ENCODE results near the gene GOLGA7B.
A peak's percentile ranks its signal among the peaks of the same experiment; 100 is the strongest.

GOLGA7B gene

GRCh38 chr10:97880109-97880508 lies 30.5 kb downstream of the GOLGA7B start:
- H3K27me3 ChIP-seq (replicated peaks in 2 of 5; ENCODE audit: control insufficient read depth in 4 of 5, insufficient read depth in 5 of 5, low read length in 4 of 5), result peaks cover 0 to 15% (median 4%) of the 10 kb centered on the region in 5 experiments
- WGBS (ENCODE audit: insufficient coverage), result 98% methylated on average over 10 of the region's 10 CpGs
- CTCF ChIA-PET, result interaction anchor here (1.2 to 1.7 kb wide), 2 partner anchors 11 to 87 kb away, joined by 3 to 10 read pairs; no protein-coding TSS in a partner anchor

GRCh38 chr10:97882142-97883091 lies 32.8 kb downstream of the GOLGA7B start:
- Histone ChIP-seq H3K9me3 (ENCODE audit: control extremely low read depth in 1 of 5, control insufficient read depth in 4 of 5, insufficient read depth in 2 of 5, low read depth in 1 of 5, low read length in 4 of 5) (no peaks in the 10 kb centered on the region), H3K4me3 (ENCODE audit: control insufficient read depth in 1 of 7, extremely low read depth in 1 of 7, insufficient read depth in 4 of 7, low read depth in 2 of 7, low read length in 6 of 7) (no peak overlapping the region), H3K4me1 (ENCODE audit: control extremely low read depth in 1 of 4, control insufficient read depth in 4 of 4, insufficient read depth in 4 of 4, low read length in 3 of 4) (no peaks in the 10 kb centered on the region), H3K36me3 (ENCODE audit: control insufficient read depth in 4 of 4, insufficient read depth in 4 of 4, low read length in 3 of 4) (no peaks in the 10 kb centered on the region), H3K27ac (ENCODE audit: insufficient read depth in 1 of 2, low read depth in 1 of 2, low read length in 2 of 2, poor library complexity in 1 of 2, severe bottlenecking in 2 of 2) (no peak overlapping the region), H3K27me3 (replicated peaks in 2 of 5; ENCODE audit: control insufficient read depth in 4 of 5, insufficient read depth in 5 of 5, low read length in 4 of 5) (peaks cover 0 to 15% (median 4%) of the 10 kb centered on the region in 5 experiments)
- no peak for DNase-seq
- WGBS (ENCODE audit: insufficient coverage), result 94% methylated on average over 8 of the region's 11 CpGs
- ChIA-PET CTCF (no interaction called here), POLR2A (no interaction called here)

More at GRCh38 chr10:97880109-97880508, 30.5 kb downstream of the GOLGA7B start:
- POLR2A ChIA-PET, result no interaction called here
- no peak overlapping the region for H3K27ac ChIP-seq (ENCODE audit: insufficient read depth in 1 of 2, low read depth in 1 of 2, low read length in 2 of 2, poor library complexity in 1 of 2, severe bottlenecking in 2 of 2)
- H3K4me3 ChIP-seq (ENCODE audit: control insufficient read depth in 1 of 7, extremely low read depth in 1 of 7, insufficient read depth in 4 of 7, low read depth in 2 of 7, low read length in 6 of 7), result no peak overlapping the region
- no peaks in the 10 kb centered on the region for H3K4me1 ChIP-seq (ENCODE audit: control extremely low read depth in 1 of 4, control insufficient read depth in 4 of 4, insufficient read depth in 4 of 4, low read length in 3 of 4)
- H3K9me3 ChIP-seq (ENCODE audit: control extremely low read depth in 1 of 5, control insufficient read depth in 4 of 5, insufficient read depth in 2 of 5, low read depth in 1 of 5, low read length in 4 of 5), result no peaks in the 10 kb centered on the region
- H3K36me3 ChIP-seq (ENCODE audit: control insufficient read depth in 4 of 4, insufficient read depth in 4 of 4, low read length in 3 of 4), result no peaks in the 10 kb centered on the region
- DNase-seq, result no peak

GRCh38 chr10:97883092-97883485 lies 33.4 kb downstream of the GOLGA7B start:
- no peak overlapping the region for H3K27ac ChIP-seq (ENCODE audit: insufficient read depth in 1 of 2, low read depth in 1 of 2, low read length in 2 of 2, poor library complexity in 1 of 2, severe bottlenecking in 2 of 2)
- WGBS (ENCODE audit: insufficient coverage), result no CpG with 5 or more reads among the region's 3 CpGs
- H3K4me3 ChIP-seq (ENCODE audit: control insufficient read depth in 1 of 7, extremely low read depth in 1 of 7, insufficient read depth in 4 of 7, low read depth in 2 of 7, low read length in 6 of 7), result no peak overlapping the region
- H3K27me3 ChIP-seq (replicated peaks in 2 of 5; ENCODE audit: control insufficient read depth in 4 of 5, insufficient read depth in 5 of 5, low read length in 4 of 5), result peaks cover 0 to 15% (median 4%) of the 10 kb centered on the region in 5 experiments
- H3K36me3 ChIP-seq (ENCODE audit: control insufficient read depth in 4 of 4, insufficient read depth in 4 of 4, low read length in 3 of 4), result no peaks in the 10 kb centered on the region
- ChIA-PET CTCF (interaction anchor here (0.7 kb wide), 1 partner anchor 92 kb away, joined by 3 read pairs; no protein-coding TSS in a partner anchor), POLR2A (no interaction called here)
- H3K9me3 ChIP-seq (ENCODE audit: control extremely low read depth in 1 of 5, control insufficient read depth in 4 of 5, insufficient read depth in 2 of 5, low read depth in 1 of 5, low read length in 4 of 5), result no peaks in the 10 kb centered on the region
- H3K4me1 ChIP-seq (ENCODE audit: control extremely low read depth in 1 of 4, control insufficient read depth in 4 of 4, insufficient read depth in 4 of 4, low read length in 3 of 4), result no peaks in the 10 kb centered on the region
- DNase-seq, result no peak

GRCh38 chr10:97886286-97886685 lies 36.6 kb downstream of the GOLGA7B start:
- Histone ChIP-seq H3K4me3 (ENCODE audit: control insufficient read depth in 1 of 7, extremely low read depth in 1 of 7, insufficient read depth in 4 of 7, low read depth in 2 of 7, low read length in 6 of 7) (no peak overlapping the region), H3K36me3 (ENCODE audit: control insufficient read depth in 4 of 4, insufficient read depth in 4 of 4, low read length in 3 of 4) (no peaks in the 10 kb centered on the region), H3K27ac (ENCODE audit: insufficient read depth in 1 of 2, low read depth in 1 of 2, low read length in 2 of 2, poor library complexity in 1 of 2, severe bottlenecking in 2 of 2) (no peak overlapping the region), H3K9me3 (ENCODE audit: control extremely low read depth in 1 of 5, control insufficient read depth in 4 of 5, insufficient read depth in 2 of 5, low read depth in 1 of 5, low read length in 4 of 5) (no peaks in the 10 kb centered on the region), H3K4me1 (ENCODE audit: control extremely low read depth in 1 of 4, control insufficient read depth in 4 of 4, insufficient read depth in 4 of 4, low read length in 3 of 4) (no peaks in the 10 kb centered on the region), H3K27me3 (replicated peaks in 2 of 5; ENCODE audit: control insufficient read depth in 4 of 5, insufficient read depth in 5 of 5, low read length in 4 of 5) (peaks cover 0 to 15% (median 4%) of the 10 kb centered on the region in 5 experiments)
- ChIA-PET POLR2A (no interaction called here), CTCF (interaction anchor here (1.2 to 1.9 kb wide), 2 partner anchors 9 to 16 kb away, joined by 3 to 5 read pairs; no protein-coding TSS in a partner anchor)
- 100% methylated on average over 1 of the region's 5 CpGs for WGBS (ENCODE audit: insufficient coverage)
- DNase-seq, result no peak

- Histone ChIP-seq H3K36me3 (ENCODE audit: control insufficient read depth in 4 of 4, insufficient read depth in 4 of 4, low read length in 3 of 4) (no peaks in the 10 kb centered on the region), H3K9me3 (ENCODE audit: control extremely low read depth in 1 of 5, control insufficient read depth in 4 of 5, insufficient read depth in 2 of 5, low read depth in 1 of 5, low read length in 4 of 5) (no peaks in the 10 kb centered on the region), H3K4me3 (ENCODE audit: control insufficient read depth in 1 of 7, extremely low read depth in 1 of 7, insufficient read depth in 4 of 7, low read depth in 2 of 7, low read length in 6 of 7) (no peak overlapping the region), H3K27me3 (replicated peaks in 2 of 5; ENCODE audit: control insufficient read depth in 4 of 5, insufficient read depth in 5 of 5, low read length in 4 of 5) (peaks cover 0 to 13% (median 3%) of the 10 kb centered on the region in 5 experiments), H3K4me1 (ENCODE audit: control extremely low read depth in 1 of 4, control insufficient read depth in 4 of 4, insufficient read depth in 4 of 4, low read length in 3 of 4) (no peaks in the 10 kb centered on the region), H3K27ac (ENCODE audit: insufficient read depth in 1 of 2, low read depth in 1 of 2, low read length in 2 of 2, poor library complexity in 1 of 2, severe bottlenecking in 2 of 2) (no peak overlapping the region)
- CTCF ChIA-PET, result interaction anchor here (0.6 to 1.2 kb wide), 3 partner anchors 15 to 1536 kb away, joined by 3 to 4 read pairs (median 3); no protein-coding TSS in a partner anchor
- DNase-seq, result peak in 1 of 3 donors; percentile 20
- WGBS (ENCODE audit: insufficient coverage), result 76% methylated on average over 6 of the region's 6 CpGs
- POLR2A ChIA-PET, result no interaction called here
Measured at GRCh38 chr10:97887399-97887798, 37.8 kb downstream of the GOLGA7B start.

GRCh38 chr10:97888134-97888533 lies 38.5 kb downstream of the GOLGA7B start:
- ChIA-PET CTCF (interaction anchor here (1.1 to 1.2 kb wide), 3 partner anchors 14 to 19 kb away, joined by 3 to 6 read pairs (median 4); no protein-coding TSS in a partner anchor), POLR2A (no interaction called here)
- no peak for DNase-seq
- H3K27ac ChIP-seq (ENCODE audit: insufficient read depth in 1 of 2, low read depth in 1 of 2, low read length in 2 of 2, poor library complexity in 1 of 2, severe bottlenecking in 2 of 2), result no peak overlapping the region
- H3K36me3 ChIP-seq (ENCODE audit: control insufficient read depth in 4 of 4, insufficient read depth in 4 of 4, low read length in 3 of 4), result no peaks in the 10 kb centered on the region
- H3K4me1 ChIP-seq (ENCODE audit: control extremely low read depth in 1 of 4, control insufficient read depth in 4 of 4, insufficient read depth in 4 of 4, low read length in 3 of 4), result no peaks in the 10 kb centered on the region
- H3K27me3 ChIP-seq (replicated peaks in 2 of 5; ENCODE audit: control insufficient read depth in 4 of 5, insufficient read depth in 5 of 5, low read length in 4 of 5), result peaks cover 0 to 11% (median 0%) of the 10 kb centered on the region in 5 experiments
- 95% methylated on average over 5 of the region's 7 CpGs for WGBS (ENCODE audit: insufficient coverage)
- H3K9me3 ChIP-seq (ENCODE audit: control extremely low read depth in 1 of 5, control insufficient read depth in 4 of 5, insufficient read depth in 2 of 5, low read depth in 1 of 5, low read length in 4 of 5), result no peaks in the 10 kb centered on the region
- H3K4me3 ChIP-seq (ENCODE audit: control insufficient read depth in 1 of 7, extremely low read depth in 1 of 7, insufficient read depth in 4 of 7, low read depth in 2 of 7, low read length in 6 of 7), result no peak overlapping the region

All from common myeloid progenitor, CD34-positive (primary cell).